GM12878 (cell line): ENCODE results near the gene CDC14B.

Source experiments
- CHD2 ChIP-seq: IDR thresholded peaks from 2 replicates; pipeline ENCODE4 v1.6.1; 2011; ENCODE audit warnings: low read depth, low read length, improper control_type of control experiment, borderline replicate concordance
- CTCF ChIP-seq, 3 experiments: IDR thresholded peaks in 2 of 3; conservative IDR thresholded peaks in 1 of 3; 2 replicates each; pipeline ENCODE4 v1.5.1; 2011; ENCODE audit warnings: low read depth in 3 of 3, low read length in 3 of 3, mild to moderate bottlenecking in 3 of 3, control low read depth in 2 of 3, moderate library complexity in 2 of 3, inconsistent platforms in 1 of 3, mixed read lengths in 1 of 3; ENCODE audit not compliant: control insufficient read depth in 2 of 3, insufficient read depth in 1 of 3; ENCODE audit errors: extremely low read depth in 1 of 3
- NFYA ChIP-seq: IDR thresholded peaks from 2 replicates; pipeline ENCODE4 v1.6.1; 2011; ENCODE audit warnings: low read depth, mild to moderate bottlenecking, low read length, improper control_type of control experiment, borderline replicate concordance
- NFYB ChIP-seq: IDR thresholded peaks from 2 replicates; pipeline ENCODE4 v1.6.1; 2011; ENCODE audit warnings: low read depth, mild to moderate bottlenecking, low read length, improper control_type of control experiment, moderate library complexity; ENCODE audit not compliant: insufficient read depth
- POLR2AphosphoS5 ChIP-seq: IDR thresholded peaks from 2 replicates; pipeline ENCODE4 v1.6.1; 2011; ENCODE audit warnings: mild to moderate bottlenecking, low read length, inconsistent platforms
- RAD21 ChIP-seq: IDR thresholded peaks from 2 replicates; pipeline ENCODE4 v1.6.1; 2011; ENCODE audit warnings: mild to moderate bottlenecking, low read depth, low read length, moderate library complexity; ENCODE audit not compliant: insufficient read depth
- SUZ12 ChIP-seq: fragments of 200-600 bp; sonication (generic); IDR thresholded peaks from one replicate; pipeline ENCODE4 v1.6.1; 2018; ENCODE audit warnings: antibody characterized with exemption, mild to moderate bottlenecking; ENCODE audit not compliant: unreplicated experiment
- USF2 ChIP-seq: IDR thresholded peaks from 2 replicates; pipeline ENCODE4 v1.6.1; 2011; ENCODE audit warnings: low read depth, low read length, improper control_type of control experiment, borderline replicate concordance
- ZBED1 ChIP-seq: IDR thresholded peaks from 2 replicates; pipeline ENCODE4 v1.6.1; 2016; ENCODE audit warnings: borderline replicate concordance
- ZZZ3 ChIP-seq: IDR thresholded peaks from 2 replicates; pipeline ENCODE4 v1.6.1; 2011; ENCODE audit warnings: low read depth; ENCODE audit not compliant: control insufficient read depth, insufficient read length
- TF ChIP-seq, protein P1 (sequence below): fragments of 450-650 bp; IDR thresholded peaks from 2 replicates; pipeline ENCODE4 v1.6.1; 2014; ENCODE audit warnings: mild to moderate bottlenecking
- TF ChIP-seq, protein P2 (sequence below): fragments of 150-350 bp; IDR thresholded peaks from 2 replicates; pipeline ENCODE4 v1.6.1; 2016; ENCODE audit warnings: low read depth, low read length

- TF ChIP-seq CTCF (IDR thresholded peaks at IDR 0.05 in 2 of 3, conservative IDR thresholded peaks at IDR 0.05 in 1 of 3; ENCODE audit: control insufficient read depth in 2 of 3, extremely low read depth in 1 of 3, insufficient read depth in 1 of 3, low read depth in 3 of 3, low read length in 3 of 3) (no peak), NFYB (no peak), ZBED1 (no peak), USF2 (no peak), RAD21 (no peak), SUZ12 (no peak), ZZZ3 (no peak), POLR2AphosphoS5 (no peak), CHD2 (no peak), NFYA (no peak)
- TF ChIP-seq, protein P1, sequence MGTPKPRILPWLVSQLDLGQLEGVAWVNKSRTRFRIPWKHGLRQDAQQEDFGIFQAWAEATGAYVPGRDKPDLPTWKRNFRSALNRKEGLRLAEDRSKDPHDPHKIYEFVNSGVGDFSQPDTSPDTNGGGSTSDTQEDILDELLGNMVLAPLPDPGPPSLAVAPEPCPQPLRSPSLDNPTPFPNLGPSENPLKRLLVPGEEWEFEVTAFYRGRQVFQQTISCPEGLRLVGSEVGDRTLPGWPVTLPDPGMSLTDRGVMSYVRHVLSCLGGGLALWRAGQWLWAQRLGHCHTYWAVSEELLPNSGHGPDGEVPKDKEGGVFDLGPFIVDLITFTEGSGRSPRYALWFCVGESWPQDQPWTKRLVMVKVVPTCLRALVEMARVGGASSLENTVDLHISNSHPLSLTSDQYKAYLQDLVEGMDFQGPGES: no peak
- TF ChIP-seq, protein P2, sequence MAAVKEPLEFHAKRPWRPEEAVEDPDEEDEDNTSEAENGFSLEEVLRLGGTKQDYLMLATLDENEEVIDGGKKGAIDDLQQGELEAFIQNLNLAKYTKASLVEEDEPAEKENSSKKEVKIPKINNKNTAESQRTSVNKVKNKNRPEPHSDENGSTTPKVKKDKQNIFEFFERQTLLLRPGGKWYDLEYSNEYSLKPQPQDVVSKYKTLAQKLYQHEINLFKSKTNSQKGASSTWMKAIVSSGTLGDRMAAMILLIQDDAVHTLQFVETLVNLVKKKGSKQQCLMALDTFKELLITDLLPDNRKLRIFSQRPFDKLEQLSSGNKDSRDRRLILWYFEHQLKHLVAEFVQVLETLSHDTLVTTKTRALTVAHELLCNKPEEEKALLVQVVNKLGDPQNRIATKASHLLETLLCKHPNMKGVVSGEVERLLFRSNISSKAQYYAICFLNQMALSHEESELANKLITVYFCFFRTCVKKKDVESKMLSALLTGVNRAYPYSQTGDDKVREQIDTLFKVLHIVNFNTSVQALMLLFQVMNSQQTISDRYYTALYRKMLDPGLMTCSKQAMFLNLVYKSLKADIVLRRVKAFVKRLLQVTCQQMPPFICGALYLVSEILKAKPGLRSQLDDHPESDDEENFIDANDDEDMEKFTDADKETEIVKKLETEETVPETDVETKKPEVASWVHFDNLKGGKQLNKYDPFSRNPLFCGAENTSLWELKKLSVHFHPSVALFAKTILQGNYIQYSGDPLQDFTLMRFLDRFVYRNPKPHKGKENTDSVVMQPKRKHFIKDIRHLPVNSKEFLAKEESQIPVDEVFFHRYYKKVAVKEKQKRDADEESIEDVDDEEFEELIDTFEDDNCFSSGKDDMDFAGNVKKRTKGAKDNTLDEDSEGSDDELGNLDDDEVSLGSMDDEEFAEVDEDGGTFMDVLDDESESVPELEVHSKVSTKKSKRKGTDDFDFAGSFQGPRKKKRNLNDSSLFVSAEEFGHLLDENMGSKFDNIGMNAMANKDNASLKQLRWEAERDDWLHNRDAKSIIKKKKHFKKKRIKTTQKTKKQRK: no peak
Measured at GRCh38 chr9:96668868-96669534, 49.4 kb upstream of the CDC14B start.
